Measurements from ENCODE around the gene APPL2. TPM values are rescaled to one million over a fixed set of nuclear protein-coding genes. Genes with fewer than 3 reads are reported as not detected.

Gene APPL2
- total and polyA plus RNA-seq, 2 donors (not counting 1 experiment from before 2014, with no cell fraction given): 20.5 to 58.3 TPM

DNA sequence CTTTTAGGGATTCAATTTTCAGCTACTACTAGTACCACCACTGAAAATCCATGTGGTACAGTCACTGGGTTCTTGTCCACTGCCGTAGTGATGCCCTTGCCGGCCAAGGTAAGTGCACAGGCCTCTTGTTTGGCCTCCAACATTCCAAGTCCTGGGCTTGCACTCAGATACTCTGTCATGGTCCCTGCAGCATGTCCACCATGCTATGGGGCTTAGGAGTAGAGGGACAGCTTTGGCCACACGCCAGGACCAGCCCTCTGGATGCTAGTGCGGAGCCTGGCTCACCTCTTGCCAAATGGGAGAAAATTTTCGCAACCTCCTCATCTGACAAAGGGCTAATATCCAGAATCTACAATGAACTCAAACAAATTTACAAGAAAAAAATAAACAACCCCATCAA lies 38.6 kb upstream of the APPL2 start:
- ChIA-PET POLR2A (no interaction called here), CTCF (no interaction called here)
- no peak for TF ChIP-seq EZH2 (IDR thresholded peaks at IDR 0.05; ENCODE audit: borderline replicate concordance, insufficient read depth, low read depth, low read length, poor library complexity, severe bottlenecking)
- TF ChIP-seq, protein P1, sequence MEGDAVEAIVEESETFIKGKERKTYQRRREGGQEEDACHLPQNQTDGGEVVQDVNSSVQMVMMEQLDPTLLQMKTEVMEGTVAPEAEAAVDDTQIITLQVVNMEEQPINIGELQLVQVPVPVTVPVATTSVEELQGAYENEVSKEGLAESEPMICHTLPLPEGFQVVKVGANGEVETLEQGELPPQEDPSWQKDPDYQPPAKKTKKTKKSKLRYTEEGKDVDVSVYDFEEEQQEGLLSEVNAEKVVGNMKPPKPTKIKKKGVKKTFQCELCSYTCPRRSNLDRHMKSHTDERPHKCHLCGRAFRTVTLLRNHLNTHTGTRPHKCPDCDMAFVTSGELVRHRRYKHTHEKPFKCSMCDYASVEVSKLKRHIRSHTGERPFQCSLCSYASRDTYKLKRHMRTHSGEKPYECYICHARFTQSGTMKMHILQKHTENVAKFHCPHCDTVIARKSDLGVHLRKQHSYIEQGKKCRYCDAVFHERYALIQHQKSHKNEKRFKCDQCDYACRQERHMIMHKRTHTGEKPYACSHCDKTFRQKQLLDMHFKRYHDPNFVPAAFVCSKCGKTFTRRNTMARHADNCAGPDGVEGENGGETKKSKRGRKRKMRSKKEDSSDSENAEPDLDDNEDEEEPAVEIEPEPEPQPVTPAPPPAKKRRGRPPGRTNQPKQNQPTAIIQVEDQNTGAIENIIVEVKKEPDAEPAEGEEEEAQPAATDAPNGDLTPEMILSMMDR (IDR thresholded peaks at IDR 0.05): no peak
- Histone ChIP-seq H3K4me2 (replicated peaks; ENCODE audit: low read depth, low read length, poor library complexity, severe bottlenecking) (no peak overlapping the region), H2AFZ (ENCODE audit: insufficient read depth, low read depth, low read length, poor library complexity, severe bottlenecking) (no peak overlapping the region), H3K36me3 (replicated peaks in 1 of 2; ENCODE audit: control extremely low read depth in 1 of 2, control insufficient read depth in 1 of 2, extremely low read depth in 1 of 2, insufficient read depth in 2 of 2, low read length in 1 of 2) (no peaks in the 10 kb centered on the region), H3K79me2 (ENCODE audit: control insufficient read depth, insufficient read depth, low read length) (no peaks in the 10 kb centered on the region), H3K9ac (ENCODE audit: low read length) (no peak overlapping the region), H3K27ac (ENCODE audit: low read length in 2 of 2) (no peak overlapping the region), H3K9me3 (ENCODE audit: control extremely low read depth in 1 of 3, control insufficient read depth in 2 of 3, insufficient read depth in 1 of 3, low read length in 2 of 3) (peaks cover 0 to 3% (median 0%) of the 10 kb centered on the region in 3 donors), H4K20me1 (ENCODE audit: control insufficient read depth, insufficient read depth, low read length, poor library complexity, severe bottlenecking) (no peaks in the 10 kb centered on the region), H3K4me3 (ENCODE audit: control extremely low read depth in 1 of 5, extremely low read depth in 1 of 5, insufficient read depth in 1 of 5, low read depth in 2 of 5, low read length in 4 of 5) (no peak overlapping the region), H3K4me1 (ENCODE audit: control insufficient read depth in 2 of 2, insufficient read depth in 2 of 2, low read length in 2 of 2) (no peaks in the 10 kb centered on the region), H3K27me3 (replicated peaks in 1 of 4; ENCODE audit: control extremely low read depth in 1 of 4, control insufficient read depth in 3 of 4, insufficient read depth in 4 of 4, low read length in 3 of 4) (peaks cover 0 to 2% (median 0%) of the 10 kb centered on the region in 4 experiments)
- H3K27ac Mint-ChIP-seq: no peak overlapping the region
- peaks cover 3% of the 10 kb centered on the region for H3K27me3 Mint-ChIP-seq
- no peaks in the 10 kb centered on the region for H3K4me1 Mint-ChIP-seq
- H3K4me3 Mint-ChIP-seq: no peak overlapping the region
- ATAC-seq (ENCODE audit: low read depth) (no peak), DNase-seq (no peak)
- no peaks in the 10 kb centered on the region for H3K9me3 Mint-ChIP-seq (ENCODE audit: insufficient read depth)
- 83% methylated on average over 4 of the region's 5 CpGs for WGBS (ENCODE audit: insufficient coverage)
- intact Hi-C loops (cut with micrococcal nuclease): no loop called here

DNA sequence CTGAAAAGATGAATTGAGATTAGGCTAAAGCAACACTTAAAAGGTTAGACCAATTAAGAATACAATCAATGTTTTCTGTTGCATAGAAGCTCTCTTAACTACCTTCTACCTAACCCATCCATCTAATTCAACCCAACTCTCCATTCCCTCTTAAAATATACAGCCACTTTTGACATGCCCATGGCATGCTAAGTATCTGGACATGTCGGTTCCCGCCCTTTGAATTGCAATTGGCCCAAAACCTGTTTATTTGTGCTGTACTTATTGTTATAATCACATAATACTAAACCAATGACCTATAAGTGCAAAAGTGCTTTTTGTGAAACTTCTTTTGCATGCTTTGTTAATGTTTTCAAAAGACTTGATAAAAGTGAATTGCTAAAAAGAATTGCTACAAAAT lies 37.6 kb upstream of the APPL2 start:
- Mint-ChIP-seq H3K4me3 (no peak overlapping the region), H3K27me3 (peaks cover 3% of the 10 kb centered on the region), H3K27ac (no peak overlapping the region), H3K9me3 (ENCODE audit: insufficient read depth) (no peaks in the 10 kb centered on the region), H3K4me1 (no peaks in the 10 kb centered on the region)
- Histone ChIP-seq H3K4me1 (ENCODE audit: control insufficient read depth in 2 of 2, insufficient read depth in 2 of 2, low read length in 2 of 2) (no peaks in the 10 kb centered on the region), H3K27me3 (replicated peaks in 1 of 4; ENCODE audit: control extremely low read depth in 1 of 4, control insufficient read depth in 3 of 4, insufficient read depth in 4 of 4, low read length in 3 of 4) (peaks cover 0 to 2% (median 0%) of the 10 kb centered on the region in 4 experiments), H3K4me3 (ENCODE audit: control extremely low read depth in 1 of 5, extremely low read depth in 1 of 5, insufficient read depth in 1 of 5, low read depth in 2 of 5, low read length in 4 of 5) (no peak overlapping the region), H4K20me1 (ENCODE audit: control insufficient read depth, insufficient read depth, low read length, poor library complexity, severe bottlenecking) (no peaks in the 10 kb centered on the region), H2AFZ (ENCODE audit: insufficient read depth, low read depth, low read length, poor library complexity, severe bottlenecking) (no peak overlapping the region), H3K79me2 (ENCODE audit: control insufficient read depth, insufficient read depth, low read length) (no peaks in the 10 kb centered on the region), H3K36me3 (replicated peaks in 1 of 2; ENCODE audit: control extremely low read depth in 1 of 2, control insufficient read depth in 1 of 2, extremely low read depth in 1 of 2, insufficient read depth in 2 of 2, low read length in 1 of 2) (no peaks in the 10 kb centered on the region), H3K9ac (ENCODE audit: low read length) (no peak overlapping the region), H3K4me2 (replicated peaks; ENCODE audit: low read depth, low read length, poor library complexity, severe bottlenecking) (no peak overlapping the region), H3K9me3 (ENCODE audit: control extremely low read depth in 1 of 3, control insufficient read depth in 2 of 3, insufficient read depth in 1 of 3, low read length in 2 of 3) (peaks cover 0 to 3% (median 0%) of the 10 kb centered on the region in 3 donors), H3K27ac (ENCODE audit: low read length in 2 of 2) (no peak overlapping the region)
- ATAC-seq (ENCODE audit: low read depth): no peak
- CTCF ChIA-PET: interaction anchor here (0.9 kb wide), 1 partner anchor 45 kb away, joined by 3 read pairs; no protein-coding TSS in a partner anchor
- WGBS (ENCODE audit: insufficient coverage): no CpG with 5 or more reads among the region's 2 CpGs
- DNase-seq: no peak
- TF ChIP-seq, protein P1 (IDR thresholded peaks at IDR 0.05): no peak
- no peak for TF ChIP-seq EZH2 (IDR thresholded peaks at IDR 0.05; ENCODE audit: borderline replicate concordance, insufficient read depth, low read depth, low read length, poor library complexity, severe bottlenecking)
- POLR2A ChIA-PET: no interaction called here
- intact Hi-C loops (cut with micrococcal nuclease): no loop called here

Measured in B cell (primary cell).